DMS79 treated with DMSO at 0.1 percent for 48 hours (cell line): ENCODE measurements around the gene MRC1.
"Not testable (repeated sequence)": the region's sequence is repeated elsewhere in the genome, so short reads cannot be mapped to it uniquely, and the experiment has no call there.

ENCODE experiments used
- DNase-seq: peaks from one replicate; lab custom pipeline; 2025; lab: John Stamatoyannopoulos, UW

Gene MRC1

GRCh38 chr10:17906002-17906401 lies 96.9 kb downstream of the MRC1 start:
- DNase-seq, result no peak

- no peak for DNase-seq
Measured at GRCh38 chr10:17907641-17908040, 98.5 kb downstream of the MRC1 start.

- no peak for DNase-seq
Measured at GRCh38 chr10:17910125-17910789, 101.1 kb downstream of the MRC1 start.

- DNase-seq, result no peak
Measured at GRCh38 chr10:17912754-17913153, 103.6 kb downstream of the MRC1 start.

GRCh38 chr10:17913604-17914003 lies 104.5 kb downstream of the MRC1 start:
- no peak for DNase-seq

GRCh38 chr10:17914169-17915045 lies 105.3 kb downstream of the MRC1 start:
- DNase-seq, result no peak

GRCh38 chr10:17915181-17915580 lies 106.0 kb downstream of the MRC1 start:
- DNase-seq, result no peak

GRCh38 chr10:17918187-17918903 lies 109.2 kb downstream of the MRC1 start:
- DNase-seq, result no peak

- DNase-seq, result no peak
Measured at GRCh38 chr10:17921378-17921777, 112.2 kb downstream of the MRC1 start.

- DNase-seq, result no peak
Measured at GRCh38 chr10:17923728-17924127, 114.6 kb downstream of the MRC1 start.

- no peak for DNase-seq
Measured at GRCh38 chr10:17943033-17943745, 134.0 kb downstream of the MRC1 start.

GRCh38 chr10:17950269-17950668 lies 141.1 kb downstream of the MRC1 start:
- not testable (repeated sequence) for DNase-seq

GRCh38 chr10:17950726-17951125 lies 141.6 kb downstream of the MRC1 start:
- DNase-seq, result no peak

- DNase-seq, result no peak
Measured at GRCh38 chr10:17951868-17952371, 142.8 kb downstream of the MRC1 start, which contains the start of gene SLC39A12. SLC39A12 (plus strand) TSS chr10:17951918; CDS start chr10:17953277, 1,359 bp downstream.

- not testable (repeated sequence) for DNase-seq
Measured at GRCh38 chr10:17954372-17954771, 145.2 kb downstream of the MRC1 start.

GRCh38 chr10:17954861-17955260 lies 145.7 kb downstream of the MRC1 start:
- no peak for DNase-seq

GRCh38 chr10:17958049-17958448 lies 148.9 kb downstream of the MRC1 start:
- DNase-seq, result no peak

- no peak for DNase-seq
Measured at GRCh38 chr10:17959870-17960269, 150.7 kb downstream of the MRC1 start.
